Astrocyte of the cerebellum (primary cell): ENCODE measurements around the gene ITPR3.

ENCODE experiments used
- DNase-seq: peaks from one replicate; pipeline ENCODE4 v3.0.0-alpha.2; 2011; ENCODE audit warnings: low read depth
- H3K4me3 ChIP-seq: 2 replicates; pipeline ENCODE4 v1.5.1; 2011; ENCODE audit warnings: mild to moderate bottlenecking, low read depth, low read length, moderate library complexity
- CTCF ChIP-seq: IDR thresholded peaks from 2 replicates; pipeline ENCODE4 v1.5.1; 2012; ENCODE audit warnings: low read length, low read depth, moderate library complexity, mild to moderate bottlenecking; ENCODE audit errors: missing control alignments
- in situ Hi-C: cut with HindIII; loops from 2 replicates; pipeline ENCODE4 v1.10.0; 2017; ENCODE audit warnings: low sequenced_read_pairs

The ITPR3 gene

DNA sequence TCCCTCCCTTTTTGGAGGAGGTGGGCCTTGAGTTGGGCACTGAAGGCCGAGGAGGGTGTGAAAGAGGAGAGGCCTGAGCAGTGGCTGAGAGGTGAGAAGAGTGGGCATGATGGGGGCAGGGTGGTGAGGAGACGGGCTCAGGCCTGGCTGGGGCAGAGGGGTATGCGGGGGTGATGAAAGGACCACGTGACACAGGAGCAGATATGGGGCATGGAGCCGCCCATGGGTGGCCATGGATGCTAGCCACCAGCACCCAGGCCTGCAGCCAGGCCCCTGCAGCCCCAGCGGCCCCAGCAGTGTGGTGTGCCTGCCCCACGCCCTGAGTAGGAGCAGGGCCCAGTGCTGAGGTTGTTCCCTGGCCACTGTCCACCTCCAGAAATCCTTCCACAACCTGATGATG, 63.9 kb downstream of the ITPR3 start:
- DNase-seq, result no peak
- H3K4me3 ChIP-seq, result no peak overlapping the region
- in situ Hi-C loops, result no loop called here
- TF ChIP-seq CTCF, result no peak

DNA sequence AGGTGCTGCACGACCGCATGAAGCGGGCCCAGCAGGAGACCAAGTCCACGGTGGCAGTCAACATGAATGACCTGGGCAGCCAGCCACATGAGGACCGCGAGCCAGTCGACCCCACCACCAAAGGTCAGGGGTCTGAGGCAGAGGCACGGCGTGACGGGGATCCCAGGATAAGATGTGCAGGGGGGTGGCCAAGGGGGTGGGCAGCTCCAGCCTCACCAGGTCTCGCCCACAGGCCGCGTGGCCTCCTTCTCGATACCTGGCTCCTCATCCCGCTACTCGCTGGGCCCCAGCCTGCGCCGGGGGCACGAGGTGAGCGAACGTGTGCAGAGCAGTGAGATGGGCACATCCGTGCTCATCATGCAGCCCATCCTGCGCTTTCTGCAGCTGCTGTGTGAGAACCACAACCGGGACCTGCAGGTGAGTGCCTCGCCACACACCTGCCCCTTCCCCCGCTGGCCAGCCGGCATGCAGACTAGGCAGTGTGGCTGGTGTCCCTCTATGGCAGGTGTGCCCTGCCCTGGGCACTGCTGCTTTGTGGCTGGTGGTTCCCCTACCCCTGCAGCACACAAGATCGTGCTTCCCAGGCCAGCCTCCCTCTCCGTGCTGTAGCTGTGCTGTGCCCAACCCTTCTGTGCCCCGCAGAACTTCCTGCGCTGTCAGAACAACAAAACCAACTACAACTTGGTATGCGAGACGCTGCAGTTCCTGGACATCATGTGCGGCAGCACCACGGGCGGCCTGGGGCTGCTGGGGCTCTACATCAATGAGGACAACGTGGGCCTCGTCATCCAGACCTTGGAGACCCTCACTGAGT, 64.5 kb downstream of the ITPR3 start:
- DNase-seq, result no peak
- in situ Hi-C loops, result no loop called here
- TF ChIP-seq CTCF, result no peak
- no peak overlapping the region for H3K4me3 ChIP-seq

GRCh38 chr6:33686225-33686924, 65.3 kb downstream of the ITPR3 start:
- no peak for TF ChIP-seq CTCF
- no peak overlapping the region for H3K4me3 ChIP-seq
- no peak for DNase-seq
- in situ Hi-C loops, result no loop called here

DNA sequence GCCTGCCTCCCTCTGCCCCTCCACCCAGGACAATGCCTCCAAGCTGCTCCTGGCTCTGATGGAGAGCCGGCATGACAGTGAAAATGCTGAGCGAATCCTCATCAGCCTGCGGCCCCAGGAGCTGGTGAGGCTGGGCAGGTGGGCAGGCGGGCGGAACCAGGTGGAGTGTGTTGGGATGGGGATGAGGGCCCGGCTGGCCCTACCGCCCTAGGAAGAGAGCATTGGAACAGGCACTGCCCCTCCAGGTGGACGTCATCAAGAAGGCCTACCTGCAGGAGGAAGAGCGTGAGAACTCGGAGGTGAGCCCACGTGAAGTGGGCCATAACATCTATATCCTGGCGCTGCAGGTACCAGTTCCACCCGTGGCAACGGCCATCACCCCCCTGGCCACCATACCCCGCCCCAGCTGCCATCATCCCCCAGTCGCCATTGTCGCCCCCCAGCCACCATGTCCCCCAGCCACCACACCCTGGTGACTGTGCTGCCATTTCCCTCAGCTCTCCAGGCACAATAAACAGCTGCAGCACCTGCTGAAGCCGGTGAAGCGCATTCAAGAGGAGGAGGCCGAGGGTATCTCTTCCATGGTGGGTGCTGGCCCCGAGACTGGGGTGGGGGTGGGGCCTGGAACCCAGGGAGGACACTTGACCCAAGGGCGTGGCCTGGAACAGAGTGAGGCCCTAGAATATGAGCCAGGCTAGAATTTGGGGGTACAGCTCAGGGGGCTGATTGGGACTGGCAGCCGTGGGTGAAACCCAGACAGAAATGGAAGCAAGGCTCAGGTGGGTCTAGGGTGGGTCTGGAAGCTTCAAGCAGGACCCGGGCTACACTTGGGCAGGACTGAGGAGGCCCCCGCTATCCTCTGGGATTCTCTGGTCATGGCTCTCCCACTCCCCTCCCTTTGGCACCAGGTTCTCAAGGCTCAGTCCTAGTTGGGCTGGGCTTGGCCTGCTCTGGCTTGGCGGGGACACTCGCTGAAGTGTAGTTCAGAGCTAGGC, 66.2 kb downstream of the ITPR3 start:
- no peak overlapping the region for H3K4me3 ChIP-seq
- no peak for DNase-seq
- in situ Hi-C loops, result no loop called here
- no peak for TF ChIP-seq CTCF

GRCh38 chr6:33688006-33688405, 66.9 kb downstream of the ITPR3 start:
- no peak for DNase-seq
- in situ Hi-C loops, result no loop called here

More at GRCh38 chr6:33688006-33688405, 66.9 kb downstream of the ITPR3 start:
- no peak overlapping the region for H3K4me3 ChIP-seq
- TF ChIP-seq CTCF, result no peak
